Nephron (organoid): Measurements from ENCODE around the gene DAP3.
"Not testable (repeated sequence)": the region's sequence is repeated elsewhere in the genome, so short reads cannot be mapped to it uniquely, and the experiment has no call there.

Source experiments
- H3K27ac Mint-ChIP-seq, 3 experiments: 2 replicates each; pipeline ENCODE4 v1.8.0; 2020; ENCODE audit warnings: mixed read lengths in 3 of 3, mild to moderate bottlenecking in 2 of 3, moderate library complexity in 1 of 3
- H3K27me3 Mint-ChIP-seq: 2 replicates; pipeline ENCODE4 v1.8.0; 2021; ENCODE audit warnings: low read depth, mild to moderate bottlenecking, moderate library complexity, mixed read lengths
- H3K36me3 Mint-ChIP-seq: 2 replicates; pipeline ENCODE4 v1.8.0; 2020; ENCODE audit warnings: low read depth, mixed read lengths
- H3K4me1 Mint-ChIP-seq: 2 replicates; pipeline ENCODE4 v1.8.0; 2020; ENCODE audit warnings: mixed read lengths
- H3K4me3 Mint-ChIP-seq, 3 experiments: 2 replicates each; pipeline ENCODE4 v1.8.0; 2020; ENCODE audit warnings: mild to moderate bottlenecking in 3 of 3, mixed read lengths in 3 of 3, moderate library complexity in 2 of 3
- H3K9me3 Mint-ChIP-seq: 2 replicates; pipeline ENCODE4 v1.8.0; 2020; ENCODE audit warnings: mixed read lengths
- TF ChIP-seq, protein P1 (sequence below), 3 experiments: fragments of 200-600 bp; sonication (generic); IDR thresholded peaks; one replicate each; pipeline ENCODE4 v1.5.0; 2021; ENCODE audit warnings: antibody characterized with exemption in 3 of 3; ENCODE audit not compliant: unreplicated experiment in 3 of 3

The DAP3 gene

DNA sequence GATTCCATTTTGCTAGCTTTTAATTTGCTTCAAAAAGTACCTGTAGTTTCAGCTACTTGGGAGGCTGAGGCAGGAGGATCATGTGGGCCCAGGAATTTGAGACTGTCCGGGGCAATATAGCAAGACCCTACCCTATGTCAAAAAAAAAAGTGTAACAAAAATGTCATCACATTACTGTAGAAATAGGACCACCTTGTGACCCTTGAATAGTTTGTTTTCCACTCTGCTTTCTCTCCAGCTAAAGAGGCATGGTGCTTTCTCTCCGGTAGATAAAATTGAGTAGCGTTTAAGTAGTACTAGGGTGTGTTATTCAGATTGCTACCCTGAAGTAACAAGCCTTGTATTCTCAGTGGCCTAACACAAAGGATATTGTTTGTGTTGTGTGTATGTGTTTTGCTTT, 23.7 kb downstream of the DAP3 start:
- TF ChIP-seq, protein P1, sequence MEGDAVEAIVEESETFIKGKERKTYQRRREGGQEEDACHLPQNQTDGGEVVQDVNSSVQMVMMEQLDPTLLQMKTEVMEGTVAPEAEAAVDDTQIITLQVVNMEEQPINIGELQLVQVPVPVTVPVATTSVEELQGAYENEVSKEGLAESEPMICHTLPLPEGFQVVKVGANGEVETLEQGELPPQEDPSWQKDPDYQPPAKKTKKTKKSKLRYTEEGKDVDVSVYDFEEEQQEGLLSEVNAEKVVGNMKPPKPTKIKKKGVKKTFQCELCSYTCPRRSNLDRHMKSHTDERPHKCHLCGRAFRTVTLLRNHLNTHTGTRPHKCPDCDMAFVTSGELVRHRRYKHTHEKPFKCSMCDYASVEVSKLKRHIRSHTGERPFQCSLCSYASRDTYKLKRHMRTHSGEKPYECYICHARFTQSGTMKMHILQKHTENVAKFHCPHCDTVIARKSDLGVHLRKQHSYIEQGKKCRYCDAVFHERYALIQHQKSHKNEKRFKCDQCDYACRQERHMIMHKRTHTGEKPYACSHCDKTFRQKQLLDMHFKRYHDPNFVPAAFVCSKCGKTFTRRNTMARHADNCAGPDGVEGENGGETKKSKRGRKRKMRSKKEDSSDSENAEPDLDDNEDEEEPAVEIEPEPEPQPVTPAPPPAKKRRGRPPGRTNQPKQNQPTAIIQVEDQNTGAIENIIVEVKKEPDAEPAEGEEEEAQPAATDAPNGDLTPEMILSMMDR (IDR thresholded peaks at IDR 0.05; ENCODE audit: unreplicated experiment in 3 of 3), result peak in 1 of 3 experiments; percentile 8
- not testable (repeated sequence) for H3K4me3 Mint-ChIP-seq, H3K27me3 Mint-ChIP-seq, H3K9me3 Mint-ChIP-seq, H3K4me1 Mint-ChIP-seq
- peaks cover 51% of the 10 kb centered on the region for H3K36me3 Mint-ChIP-seq
- peak overlapping the region; percentile 28 to 69 (median 62) for H3K27ac Mint-ChIP-seq

DNA sequence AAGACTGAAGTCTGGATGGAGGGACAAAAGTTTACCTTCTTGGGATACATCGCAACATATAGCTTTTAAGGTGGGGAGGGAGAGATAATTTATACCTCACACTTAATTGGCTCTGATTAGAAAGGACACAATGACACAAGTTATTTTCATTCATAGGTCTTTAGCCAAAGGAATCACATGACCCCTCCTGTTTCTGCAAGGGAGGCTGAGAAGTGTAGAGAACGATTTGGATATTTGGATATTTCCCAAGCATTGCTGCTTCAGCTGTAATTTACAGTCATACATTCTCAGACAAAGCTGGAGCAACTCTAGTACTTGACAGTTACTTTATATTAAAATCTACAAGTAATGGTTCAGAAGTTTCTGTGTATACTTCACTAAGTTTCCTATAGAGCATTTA, 24.2 kb downstream of the DAP3 start:
- Mint-ChIP-seq H3K4me3 (no peak overlapping the region), H3K36me3 (peaks cover 50% of the 10 kb centered on the region), H3K27ac (peak overlapping the region; percentile 28 to 69 (median 62)), H3K4me1 (peaks cover 6% of the 10 kb centered on the region), H3K27me3 (no peaks in the 10 kb centered on the region), H3K9me3 (peaks cover 4% of the 10 kb centered on the region)
- TF ChIP-seq, protein P1 (IDR thresholded peaks at IDR 0.05; ENCODE audit: unreplicated experiment in 3 of 3), result no peak

DNA sequence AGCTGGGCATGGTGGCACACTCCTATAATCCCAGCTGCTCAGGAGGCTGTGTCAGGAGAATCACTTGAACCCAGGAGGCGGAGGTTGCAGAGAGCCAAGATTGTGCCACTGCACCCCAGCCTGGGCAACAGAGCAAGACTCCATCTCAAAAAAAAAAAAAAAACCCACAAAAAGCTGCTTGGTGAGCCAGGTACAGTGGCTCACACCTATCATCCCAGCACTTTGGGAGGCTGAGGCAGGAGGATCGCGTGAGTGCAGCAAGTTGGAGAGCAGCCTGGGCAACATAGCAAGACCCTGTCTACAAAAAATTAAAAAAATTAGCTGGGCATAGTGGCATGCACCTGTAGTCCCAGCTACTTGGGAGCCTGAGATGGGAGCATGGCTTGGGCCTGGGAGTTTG, 26.2 kb downstream of the DAP3 start:
- not testable (repeated sequence) for H3K9me3 Mint-ChIP-seq, H3K4me3 Mint-ChIP-seq, H3K4me1 Mint-ChIP-seq, H3K27ac Mint-ChIP-seq, H3K27me3 Mint-ChIP-seq
- peaks cover 40% of the 10 kb centered on the region for H3K36me3 Mint-ChIP-seq

DNA sequence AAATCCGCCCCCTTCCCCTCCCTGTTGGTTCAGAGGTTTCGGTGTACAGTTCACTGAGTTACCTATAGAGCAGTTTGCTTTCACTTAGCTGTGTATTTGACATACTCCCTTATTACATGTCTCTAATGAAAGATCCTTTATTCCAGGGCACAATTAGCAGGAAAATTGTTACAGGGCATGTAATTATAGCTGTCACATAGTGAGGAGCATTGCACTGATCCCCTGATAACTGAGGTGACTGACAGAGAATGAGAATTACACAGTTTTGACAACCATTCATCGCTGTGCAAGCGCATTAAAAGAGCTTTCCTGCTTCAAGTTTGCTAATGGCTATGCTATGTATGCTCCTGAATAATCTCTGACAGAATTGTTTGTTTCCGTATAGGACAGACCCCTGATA, 26.9 kb downstream of the DAP3 start:
- no peak overlapping the region for H3K27ac Mint-ChIP-seq
- H3K4me1 Mint-ChIP-seq, result peaks cover 6% of the 10 kb centered on the region
- H3K27me3 Mint-ChIP-seq, result no peaks in the 10 kb centered on the region
- peaks cover 35% of the 10 kb centered on the region for H3K36me3 Mint-ChIP-seq
- H3K9me3 Mint-ChIP-seq, result no peaks in the 10 kb centered on the region
- TF ChIP-seq, protein P1 (IDR thresholded peaks at IDR 0.05; ENCODE audit: unreplicated experiment in 3 of 3), result no peak
- H3K4me3 Mint-ChIP-seq, result no peak overlapping the region

DNA sequence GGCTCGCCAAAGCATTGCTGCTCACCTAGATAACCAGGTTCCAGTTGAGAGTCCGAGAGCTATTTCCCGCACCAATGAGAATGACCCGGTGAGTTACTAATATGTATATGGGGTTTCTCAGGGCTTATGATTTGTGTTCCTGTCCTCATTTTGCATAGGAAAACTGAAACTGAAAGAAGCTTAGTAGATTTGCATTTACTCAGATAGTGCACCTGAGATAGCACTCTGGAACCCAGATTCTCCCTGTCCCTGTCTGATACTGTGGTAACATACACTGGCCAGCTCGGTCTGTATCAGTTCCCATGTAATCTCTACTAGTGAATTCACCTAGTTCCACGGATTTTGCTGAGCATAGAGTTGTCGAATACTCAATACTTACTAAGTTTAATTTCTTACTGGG, 28.1 kb downstream of the DAP3 start:
- H3K4me1 Mint-ChIP-seq, result peaks cover 6% of the 10 kb centered on the region
- no peaks in the 10 kb centered on the region for H3K27me3 Mint-ChIP-seq
- no peak overlapping the region for H3K27ac Mint-ChIP-seq
- H3K9me3 Mint-ChIP-seq, result no peaks in the 10 kb centered on the region
- H3K36me3 Mint-ChIP-seq, result peaks cover 36% of the 10 kb centered on the region
- no peak overlapping the region for H3K4me3 Mint-ChIP-seq
- TF ChIP-seq, protein P1 (IDR thresholded peaks at IDR 0.05; ENCODE audit: unreplicated experiment in 3 of 3), result no peak

DNA sequence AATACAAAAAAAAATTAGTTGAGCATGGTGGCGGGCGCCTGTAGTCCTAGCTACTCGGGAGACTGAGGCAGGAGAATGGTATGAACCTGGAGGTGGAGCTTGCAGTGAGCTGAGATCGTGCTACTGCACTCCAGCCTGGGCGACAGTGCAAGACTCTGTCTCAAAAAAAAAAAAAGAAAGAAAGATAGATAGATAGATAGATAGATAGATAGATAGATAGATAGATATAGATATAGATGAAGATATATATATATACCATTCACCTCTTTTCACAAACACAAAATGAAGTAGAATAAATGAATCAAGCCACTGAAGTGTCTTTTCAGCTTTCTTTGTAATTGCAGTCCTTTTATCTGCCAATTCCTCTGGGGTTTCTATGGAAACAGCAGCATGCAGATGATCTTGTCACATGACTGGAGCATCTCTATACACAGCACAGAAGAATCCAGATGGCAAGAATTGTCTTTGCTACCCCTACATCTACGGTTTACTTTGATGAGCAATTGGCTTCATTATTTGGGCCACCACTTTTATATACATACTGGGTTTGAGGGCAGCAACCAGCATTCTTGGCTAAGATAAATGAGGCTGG, 29.7 kb downstream of the DAP3 start:
- not testable (repeated sequence) for H3K27me3 Mint-ChIP-seq, H3K4me3 Mint-ChIP-seq, H3K9me3 Mint-ChIP-seq, H3K4me1 Mint-ChIP-seq, H3K27ac Mint-ChIP-seq
- H3K36me3 Mint-ChIP-seq, result peaks cover 33% of the 10 kb centered on the region

DNA sequence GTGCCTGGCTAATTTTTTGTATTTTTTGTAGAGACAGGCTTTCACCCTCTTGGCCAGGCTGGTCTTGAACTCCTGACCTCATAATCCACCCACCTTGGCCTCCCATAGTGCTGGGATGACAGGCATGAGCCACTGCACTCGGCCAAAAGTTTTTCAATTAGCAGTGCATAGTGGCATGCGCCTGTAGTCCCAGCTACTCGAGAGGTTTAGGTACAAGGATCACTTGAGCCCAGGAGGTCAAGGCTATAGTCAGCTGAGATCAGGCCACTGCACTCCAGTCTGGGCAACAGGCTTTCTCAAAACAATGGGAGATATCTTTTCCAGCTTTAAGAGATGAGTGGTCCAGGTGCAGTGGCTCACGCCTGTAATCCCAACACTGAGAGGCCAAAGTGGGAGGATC, 30.8 kb downstream of the DAP3 start:
- Mint-ChIP-seq H3K27me3 (no peaks in the 10 kb centered on the region), H3K36me3 (peaks cover 31% of the 10 kb centered on the region), H3K4me3 (no peak overlapping the region), H3K9me3 (no peaks in the 10 kb centered on the region), H3K27ac (no peak overlapping the region), H3K4me1 (no peaks in the 10 kb centered on the region)
- TF ChIP-seq, protein P1 (IDR thresholded peaks at IDR 0.05; ENCODE audit: unreplicated experiment in 3 of 3), result no peak
